Breast epithelium (tissue), 3 donors: ENCODE measurements around the gene BHLHE41.
A peak's percentile ranks its signal among the peaks of the same experiment; 100 is the strongest.

Source experiments
- POLR2A ChIP-seq: fragments of 450-650 bp; IDR thresholded peaks from one replicate; pipeline ENCODE4 v1.6.1; 2016; ENCODE audit warnings: antibody characterized with exemption, mild to moderate bottlenecking, moderate library complexity
- POLR2AphosphoS5 ChIP-seq, 3 donors: sonication (generic); formaldehyde crosslinking; IDR thresholded peaks; one replicate each; pipeline ENCODE4 v1.6.1; 2017; ENCODE audit warnings: antibody characterized with exemption in 3 of 3
- TF ChIP-seq, protein P1 (sequence below), 3 donors: fragments of 450-650 bp; IDR thresholded peaks; one replicate each; pipeline ENCODE4 v1.5.1; 2016 to 2017; ENCODE audit warnings: antibody characterized with exemption in 3 of 3, mild to moderate bottlenecking in 3 of 3, moderate library complexity in 3 of 3

DNA sequence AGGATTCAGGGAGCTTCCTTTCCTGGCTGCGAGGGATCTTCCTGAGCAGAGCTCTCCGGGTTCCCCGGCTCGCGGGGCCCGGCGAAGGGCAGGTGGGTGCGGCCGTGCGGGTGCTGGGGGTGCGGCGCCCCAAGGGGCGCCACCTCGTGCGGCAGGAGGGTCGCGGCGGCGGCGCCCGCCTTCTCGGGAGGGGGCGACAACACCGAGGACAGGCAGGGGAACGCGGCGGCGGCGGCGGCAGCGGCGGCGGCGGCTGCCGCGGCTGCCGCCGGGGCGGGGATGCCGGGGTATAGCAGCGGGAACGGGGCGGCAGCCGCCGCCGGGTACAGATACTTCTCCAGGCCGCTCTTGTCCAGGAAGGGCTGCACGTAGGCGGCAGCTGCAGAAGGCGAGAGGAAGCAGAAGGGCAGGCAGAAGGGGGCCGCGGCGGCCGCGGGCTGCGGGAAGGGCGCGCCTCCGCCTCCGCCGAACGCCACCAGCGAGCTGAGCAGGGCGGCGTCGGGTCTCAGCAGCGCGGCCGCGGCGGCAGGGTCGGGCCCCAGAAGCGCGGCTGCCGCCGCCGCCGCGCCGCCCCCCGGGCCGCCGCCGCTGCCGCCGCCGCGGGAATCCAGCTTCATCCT, 2.7 kb downstream of the BHLHE41 start:
- TF ChIP-seq POLR2AphosphoS5 (IDR thresholded peaks at IDR 0.05) (peak in 1 of 3 donors; percentile 20), POLR2A (no peak)
- TF ChIP-seq, protein P1, sequence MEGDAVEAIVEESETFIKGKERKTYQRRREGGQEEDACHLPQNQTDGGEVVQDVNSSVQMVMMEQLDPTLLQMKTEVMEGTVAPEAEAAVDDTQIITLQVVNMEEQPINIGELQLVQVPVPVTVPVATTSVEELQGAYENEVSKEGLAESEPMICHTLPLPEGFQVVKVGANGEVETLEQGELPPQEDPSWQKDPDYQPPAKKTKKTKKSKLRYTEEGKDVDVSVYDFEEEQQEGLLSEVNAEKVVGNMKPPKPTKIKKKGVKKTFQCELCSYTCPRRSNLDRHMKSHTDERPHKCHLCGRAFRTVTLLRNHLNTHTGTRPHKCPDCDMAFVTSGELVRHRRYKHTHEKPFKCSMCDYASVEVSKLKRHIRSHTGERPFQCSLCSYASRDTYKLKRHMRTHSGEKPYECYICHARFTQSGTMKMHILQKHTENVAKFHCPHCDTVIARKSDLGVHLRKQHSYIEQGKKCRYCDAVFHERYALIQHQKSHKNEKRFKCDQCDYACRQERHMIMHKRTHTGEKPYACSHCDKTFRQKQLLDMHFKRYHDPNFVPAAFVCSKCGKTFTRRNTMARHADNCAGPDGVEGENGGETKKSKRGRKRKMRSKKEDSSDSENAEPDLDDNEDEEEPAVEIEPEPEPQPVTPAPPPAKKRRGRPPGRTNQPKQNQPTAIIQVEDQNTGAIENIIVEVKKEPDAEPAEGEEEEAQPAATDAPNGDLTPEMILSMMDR (IDR thresholded peaks at IDR 0.05): no peak
